Upper lobe of left lung (tissue), 6 donors: ENCODE measurements around the gene KCNH8. TPM values are rescaled to one million over a fixed set of nuclear protein-coding genes. Genes with fewer than 3 reads are reported as not detected.
"Not testable (repeated sequence)": the region's sequence is repeated elsewhere in the genome, so short reads cannot be mapped to it uniquely, and the experiment has no call there.

Experiments used
- ATAC-seq, 2 donors: fragments of 200-7000 bp; cut with Tn5 transposase; one replicate each; pipeline ENCODE4 v1.9.1; 2022; ENCODE audit warnings: mild to moderate bottlenecking in 2 of 2, moderate library complexity in 2 of 2; ENCODE audit not compliant: low FRiP score in 2 of 2
- DNase-seq, 2 donors: peaks; one replicate each; pipeline ENCODE4 v3.0.0-alpha.2; 2019 to 2020
- H3K27ac ChIP-seq, 4 donors: fragments of 200-600 bp; sonication (generic); one replicate each; pipeline ENCODE4 v1.5.1; 2016 to 2019
- H3K27me3 ChIP-seq, 4 donors: fragments of 200-600 bp; sonication (generic); one replicate each; pipeline ENCODE4 v1.5.1; 2017 to 2019
- H3K36me3 ChIP-seq, 4 donors: fragments of 200-600 bp; sonication (generic); one replicate each; pipeline ENCODE4 v1.5.1; 2016 to 2019
- H3K4me1 ChIP-seq, 4 donors: fragments of 200-600 bp; sonication (generic); one replicate each; pipeline ENCODE4 v1.5.1; 2018 to 2019
- H3K4me3 ChIP-seq, 4 donors: fragments of 200-600 bp; sonication (generic); one replicate each; pipeline ENCODE4 v1.5.1; 2017 to 2019; ENCODE audit warnings: mild to moderate bottlenecking in 2 of 4, moderate library complexity in 1 of 4
- H3K9me3 ChIP-seq, 4 donors: fragments of 200-600 bp; sonication (generic); one replicate each; pipeline ENCODE4 v1.5.1; 2018 to 2019
- EP300 ChIP-seq, 4 donors: sonication (generic); formaldehyde crosslinking; IDR thresholded peaks; one replicate each; pipeline ENCODE4 v1.5.1; 2017; ENCODE audit warnings: antibody characterized with exemption in 4 of 4, control low read depth in 2 of 4
- POLR2A ChIP-seq, 4 donors: fragments of 450-650 bp; IDR thresholded peaks; one replicate each; pipeline ENCODE4 v1.5.1; 2016 to 2017; ENCODE audit warnings: antibody characterized with exemption in 4 of 4, mild to moderate bottlenecking in 2 of 4
- POLR2AphosphoS5 ChIP-seq, 2 donors: sonication (generic); formaldehyde crosslinking; IDR thresholded peaks; one replicate each; pipeline ENCODE4 v1.5.1; 2017; ENCODE audit warnings: antibody characterized with exemption in 2 of 2
- WGBS, 2 donors: methylation state at CpG; one replicate each; pipeline ENCODE4 v1.1.5; 2017 to 2018; 5-methylcytosine and 5-hydroxymethylcytosine counted together
- total RNA-seq, 6 donors: library from RNA; depleted of rRNA in 4 of 6; stranded (reverse); fragments of >200 nt in 4 of 6; gene quantifications; one replicate each; pipeline versions ENCODE4 v1.1.0 to v1.2.1, GENCODE V29; 2016 to 2021
- TF ChIP-seq, protein P1 (sequence below), 6 experiments: fragments of 450-650 bp in 4 of 6; fragments of 200-600 bp in 2 of 6; sonication (generic) in 2 of 6; IDR thresholded peaks; one replicate each; pipeline ENCODE4 v1.5.1; 2016 to 2019; ENCODE audit warnings: antibody characterized with exemption in 6 of 6
- donor health status: DM: no; HTN: no; CAD: no; lungs with moderate emphysema.
- donor health status: DM: no; HTN: yes; CAD: no; lungs with severe emphysema.

KCNH8 gene
- total RNA-seq: under 1 TPM in 4 of 6 donors, not detected in 2; 0.10 to 0.24 (median 0.13) TPM

GRCh38 chr3:19147905-19148767, at the start of gene KCNH8:
Gene KCNH8 (plus strand): TSS chr3:19148510. CDS start chr3:19148720, 210 bp downstream.
- Histone ChIP-seq H3K27me3 (peaks cover 0 to 12% (median 5%) of the 10 kb centered on the region in 4 donors), H3K9me3 (no peaks in the 10 kb centered on the region), H3K4me1 (peaks cover 13 to 26% (median 19%) of the 10 kb centered on the region in 4 donors), H3K27ac (no peak within 1 kb of the TSS), H3K4me3 (peak within 1 kb of the TSS; percentile 45 to 69 (median 60)), H3K36me3 (no peaks in the 10 kb centered on the region)
- TF ChIP-seq EP300 (IDR thresholded peaks at IDR 0.05) (no peak), POLR2A (IDR thresholded peaks at IDR 0.05) (no peak), POLR2AphosphoS5 (IDR thresholded peaks at IDR 0.05) (no peak)
- TF ChIP-seq, protein P1, sequence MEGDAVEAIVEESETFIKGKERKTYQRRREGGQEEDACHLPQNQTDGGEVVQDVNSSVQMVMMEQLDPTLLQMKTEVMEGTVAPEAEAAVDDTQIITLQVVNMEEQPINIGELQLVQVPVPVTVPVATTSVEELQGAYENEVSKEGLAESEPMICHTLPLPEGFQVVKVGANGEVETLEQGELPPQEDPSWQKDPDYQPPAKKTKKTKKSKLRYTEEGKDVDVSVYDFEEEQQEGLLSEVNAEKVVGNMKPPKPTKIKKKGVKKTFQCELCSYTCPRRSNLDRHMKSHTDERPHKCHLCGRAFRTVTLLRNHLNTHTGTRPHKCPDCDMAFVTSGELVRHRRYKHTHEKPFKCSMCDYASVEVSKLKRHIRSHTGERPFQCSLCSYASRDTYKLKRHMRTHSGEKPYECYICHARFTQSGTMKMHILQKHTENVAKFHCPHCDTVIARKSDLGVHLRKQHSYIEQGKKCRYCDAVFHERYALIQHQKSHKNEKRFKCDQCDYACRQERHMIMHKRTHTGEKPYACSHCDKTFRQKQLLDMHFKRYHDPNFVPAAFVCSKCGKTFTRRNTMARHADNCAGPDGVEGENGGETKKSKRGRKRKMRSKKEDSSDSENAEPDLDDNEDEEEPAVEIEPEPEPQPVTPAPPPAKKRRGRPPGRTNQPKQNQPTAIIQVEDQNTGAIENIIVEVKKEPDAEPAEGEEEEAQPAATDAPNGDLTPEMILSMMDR (IDR thresholded peaks at IDR 0.05): no peak
- DNase-seq (peak in 1 of 2 donors; percentile 84), ATAC-seq (peak in 1 of 2 donors; percentile 40)
- WGBS, 2 donors: 1% methylated on average over 37 to 51 of the region's 64 CpGs

- DNase-seq: peak in 1 of 2 donors; percentile 42
- ATAC-seq, H3K9me3 ChIP-seq, H3K27ac ChIP-seq, H3K4me1 ChIP-seq, H3K36me3 ChIP-seq, H3K27me3 ChIP-seq: not testable (repeated sequence)
- 64 to 66% methylated on average over 12 to 25 of the region's 29 CpGs for WGBS, 2 donors
- H3K4me3 ChIP-seq: peak overlapping the region in 1 of 4 donors; percentile 39
Measured at GRCh38 chr3:19102654-19103290, 45.5 kb upstream of the KCNH8 start.

DNA sequence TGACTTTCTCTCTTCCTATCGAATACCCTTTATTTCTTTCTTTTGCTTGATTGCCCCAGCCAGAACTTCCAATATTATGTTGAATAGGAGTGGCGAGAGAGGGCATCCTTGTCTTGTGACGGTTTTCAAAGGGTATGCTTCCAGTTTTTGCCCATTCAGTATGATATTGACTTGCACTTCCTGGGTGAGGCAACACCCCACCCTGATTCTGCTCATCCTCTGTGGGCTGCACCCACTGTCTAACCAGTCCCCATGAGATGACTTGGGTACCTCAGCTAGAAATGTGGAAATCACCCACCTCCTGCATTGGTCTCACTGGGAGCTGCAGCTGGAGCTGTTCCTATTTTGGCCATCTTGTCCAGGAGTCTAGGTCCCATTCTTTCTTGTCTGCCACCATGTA, 44.8 kb upstream of the KCNH8 start:
- TF ChIP-seq, protein P1 (IDR thresholded peaks at IDR 0.05): no peak
- TF ChIP-seq POLR2A (IDR thresholded peaks at IDR 0.05) (no peak), POLR2AphosphoS5 (IDR thresholded peaks at IDR 0.05) (no peak), EP300 (IDR thresholded peaks at IDR 0.05) (no peak)
- DNase-seq (no peak), ATAC-seq (no peak)
- no peaks in the 10 kb centered on the region for H3K27me3 ChIP-seq
- no peaks in the 10 kb centered on the region for H3K4me1 ChIP-seq
- WGBS, 2 donors: 76 to 77% methylated on average over 3 of the region's 3 CpGs
- no peaks in the 10 kb centered on the region for H3K36me3 ChIP-seq
- no peak overlapping the region for H3K27ac ChIP-seq
- no peak overlapping the region for H3K4me3 ChIP-seq
- no peaks in the 10 kb centered on the region for H3K9me3 ChIP-seq

DNA sequence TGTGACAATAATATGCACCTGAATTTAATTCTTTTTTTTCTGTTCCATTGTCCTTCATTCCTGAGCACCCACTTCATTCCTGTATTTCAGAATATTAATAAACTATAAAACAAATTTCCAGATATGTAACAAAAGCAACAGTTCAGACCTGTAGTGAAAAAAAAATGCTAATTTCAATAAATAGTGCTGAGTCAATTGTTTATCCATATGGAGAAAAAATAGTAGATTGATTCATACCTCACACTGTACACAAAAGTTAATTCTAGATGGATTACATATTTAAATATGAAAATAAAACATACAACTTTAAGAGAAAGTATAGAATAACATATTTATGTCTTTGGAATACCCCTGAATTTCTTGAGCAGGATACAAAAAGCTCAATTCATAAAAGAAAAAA, 43.9 kb upstream of the KCNH8 start:
- Histone ChIP-seq H3K4me1 (no peaks in the 10 kb centered on the region), H3K27ac (no peak overlapping the region), H3K9me3 (no peaks in the 10 kb centered on the region), H3K36me3 (no peaks in the 10 kb centered on the region), H3K4me3 (no peak overlapping the region), H3K27me3 (no peaks in the 10 kb centered on the region)
- ATAC-seq (no peak), DNase-seq (no peak)
- TF ChIP-seq EP300 (IDR thresholded peaks at IDR 0.05) (no peak), POLR2AphosphoS5 (IDR thresholded peaks at IDR 0.05) (no peak)
- TF ChIP-seq, protein P1 (IDR thresholded peaks at IDR 0.05): no peak

DNA sequence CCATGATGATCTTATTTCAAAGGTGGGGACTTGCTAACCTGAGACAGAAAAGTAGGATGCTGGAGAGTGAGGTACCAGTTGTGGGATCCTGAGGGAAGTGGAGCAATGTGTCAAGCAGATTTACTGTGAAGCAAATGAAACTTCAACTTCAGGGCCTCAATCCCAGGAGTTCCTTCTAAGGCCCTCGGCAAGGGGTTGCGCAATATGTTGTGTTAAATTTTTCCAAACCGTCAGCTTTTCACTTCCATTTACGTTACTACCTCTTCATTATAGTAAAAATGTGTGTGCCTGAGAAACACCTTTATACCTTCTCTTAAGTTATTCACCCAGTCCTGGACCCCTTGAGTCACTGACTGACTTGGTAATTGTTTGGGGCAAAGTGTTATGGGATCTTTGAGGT, 42.5 kb upstream of the KCNH8 start:
- no peak for TF ChIP-seq POLR2A (IDR thresholded peaks at IDR 0.05)
- TF ChIP-seq EP300 (IDR thresholded peaks at IDR 0.05): no peak
- no peak for TF ChIP-seq POLR2AphosphoS5 (IDR thresholded peaks at IDR 0.05)
- TF ChIP-seq, protein P1 (IDR thresholded peaks at IDR 0.05): no peak
- Histone ChIP-seq H3K4me1 (no peaks in the 10 kb centered on the region), H3K27ac (no peak overlapping the region), H3K9me3 (no peaks in the 10 kb centered on the region), H3K4me3 (no peak overlapping the region), H3K36me3 (no peaks in the 10 kb centered on the region), H3K27me3 (no peaks in the 10 kb centered on the region)
- DNase-seq (no peak), ATAC-seq (no peak)
- WGBS, 2 donors: 65 to 74% methylated on average over 4 of the region's 4 CpGs
